Thoracic aorta (tissue), 2 donors: ENCODE data around the gene ITPR3. TPM values are rescaled to one million over a fixed set of nuclear protein-coding genes. Genes with fewer than 3 reads are reported as not detected.

Experiments used
- ATAC-seq: fragments of 150-250 bp; one replicate; pipeline ENCODE4 v1.8.0; 2017; ENCODE audit warnings: low read depth; ENCODE audit not compliant: insufficient number of reproducible peaks, low FRiP score
- DNase-seq: peaks from one replicate; pipeline ENCODE4 v3.0.0-alpha.2; 2020; ENCODE audit warnings: low spot score
- H3K27ac ChIP-seq, 2 donors: fragments of 200-600 bp; sonication (generic); 1 replicate in 1 of 2; 2 replicates in 1 of 2; pipeline ENCODE4 v1.5.1; 2016; ENCODE audit warnings: mild to moderate bottlenecking in 2 of 2, moderate library complexity in 2 of 2
- H3K27me3 ChIP-seq: fragments of 200-600 bp; sonication (generic); replicated peaks from 2 replicates; pipeline ENCODE4 v1.6.0; 2016; ENCODE audit warnings: mild to moderate bottlenecking; ENCODE audit not compliant: insufficient read depth
- H3K36me3 ChIP-seq: fragments of 200-600 bp; sonication (generic); one replicate; pipeline ENCODE4 v1.5.1; 2016
- H3K4me1 ChIP-seq, 2 donors: fragments of 200-600 bp; sonication (generic); 1 replicate in 1 of 2; 2 replicates in 1 of 2; pipeline versions ENCODE4 v1.5.1 to v1.6.0; 2016; ENCODE audit warnings: low read depth in 2 of 2, mild to moderate bottlenecking in 1 of 2; ENCODE audit not compliant: control insufficient read depth in 1 of 2
- H3K4me3 ChIP-seq: fragments of 200-600 bp; sonication (generic); 2 replicates; pipeline ENCODE4 v1.5.1; 2016; ENCODE audit warnings: mild to moderate bottlenecking
- H3K9me3 ChIP-seq: fragments of 200-600 bp; sonication (generic); 2 replicates; pipeline ENCODE4 v1.5.1; 2016
- total RNA-seq, 2 donors: library from RNA; depleted of rRNA; stranded (reverse); fragments of >200 nt; gene quantifications; one replicate each; pipeline versions ENCODE4 v1.1.0 to v1.2.3, GENCODE V29; 2016
- TF ChIP-seq, protein P1 (sequence below): fragments of 200-600 bp; sonication (generic); IDR thresholded peaks from one replicate; pipeline ENCODE4 v1.5.1; 2019; ENCODE audit warnings: antibody characterized with exemption

The ITPR3 gene
- total RNA-seq, 2 donors from 2014 or later = 15.2 to 21.2 TPM

DNA sequence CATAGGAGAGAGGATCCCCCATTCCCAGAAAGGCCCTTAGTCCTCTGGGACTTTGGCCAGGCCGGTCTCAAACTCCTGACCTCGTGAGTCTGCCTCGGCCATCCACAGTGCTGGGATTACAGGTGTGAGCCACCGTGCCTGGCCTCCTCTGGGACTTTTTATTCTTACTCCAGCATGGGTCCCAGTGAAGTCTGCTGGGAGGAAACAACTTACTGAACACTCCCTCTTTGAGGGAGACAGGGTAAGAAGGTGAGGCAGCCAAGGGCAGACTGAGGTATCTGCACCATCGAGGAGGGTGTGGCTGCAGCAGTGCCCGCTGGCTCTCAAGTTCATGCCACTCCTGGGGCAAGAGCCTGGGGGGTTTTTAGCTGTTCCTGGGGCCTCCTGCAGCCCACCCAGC is 43.4 kb upstream of the ITPR3 start:
- H3K9me3 ChIP-seq = no peaks in the 10 kb centered on the region
- TF ChIP-seq, protein P1, sequence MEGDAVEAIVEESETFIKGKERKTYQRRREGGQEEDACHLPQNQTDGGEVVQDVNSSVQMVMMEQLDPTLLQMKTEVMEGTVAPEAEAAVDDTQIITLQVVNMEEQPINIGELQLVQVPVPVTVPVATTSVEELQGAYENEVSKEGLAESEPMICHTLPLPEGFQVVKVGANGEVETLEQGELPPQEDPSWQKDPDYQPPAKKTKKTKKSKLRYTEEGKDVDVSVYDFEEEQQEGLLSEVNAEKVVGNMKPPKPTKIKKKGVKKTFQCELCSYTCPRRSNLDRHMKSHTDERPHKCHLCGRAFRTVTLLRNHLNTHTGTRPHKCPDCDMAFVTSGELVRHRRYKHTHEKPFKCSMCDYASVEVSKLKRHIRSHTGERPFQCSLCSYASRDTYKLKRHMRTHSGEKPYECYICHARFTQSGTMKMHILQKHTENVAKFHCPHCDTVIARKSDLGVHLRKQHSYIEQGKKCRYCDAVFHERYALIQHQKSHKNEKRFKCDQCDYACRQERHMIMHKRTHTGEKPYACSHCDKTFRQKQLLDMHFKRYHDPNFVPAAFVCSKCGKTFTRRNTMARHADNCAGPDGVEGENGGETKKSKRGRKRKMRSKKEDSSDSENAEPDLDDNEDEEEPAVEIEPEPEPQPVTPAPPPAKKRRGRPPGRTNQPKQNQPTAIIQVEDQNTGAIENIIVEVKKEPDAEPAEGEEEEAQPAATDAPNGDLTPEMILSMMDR = no peak
- H3K4me1 ChIP-seq = peaks cover 16 to 21% of the 10 kb centered on the region in 2 donors
- no peaks in the 10 kb centered on the region for H3K27me3 ChIP-seq
- peak overlapping the region; percentile 98 for H3K4me3 ChIP-seq
- H3K27ac ChIP-seq = peak overlapping the region in 1 of 2 donors; percentile 13
- peaks cover 16% of the 10 kb centered on the region for H3K36me3 ChIP-seq
- DNase-seq = no peak
- ATAC-seq = no peak

DNA sequence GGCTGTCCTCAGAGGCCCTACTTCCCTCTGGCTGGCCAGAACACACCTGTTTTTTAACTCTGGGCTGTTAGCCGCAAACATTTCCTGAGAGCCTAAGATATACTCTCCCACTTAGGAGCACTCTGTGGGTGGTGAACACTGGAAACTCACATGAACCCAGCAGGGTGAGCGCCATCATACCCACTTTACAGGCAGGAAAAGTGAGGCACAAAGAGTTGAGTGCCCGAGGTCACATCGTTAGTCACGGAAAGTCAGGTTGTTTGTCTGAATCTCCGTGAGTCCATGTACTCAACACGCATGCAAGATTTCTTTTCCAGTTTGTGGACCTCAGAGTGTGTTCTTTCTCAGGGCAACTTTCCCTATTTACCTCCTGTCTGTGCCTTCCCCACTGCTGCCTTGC is 43.0 kb upstream of the ITPR3 start:
- H3K4me1 ChIP-seq = peaks cover 16 to 21% of the 10 kb centered on the region in 2 donors
- DNase-seq = no peak
- ATAC-seq = no peak
- no peaks in the 10 kb centered on the region for H3K9me3 ChIP-seq
- peaks cover 16% of the 10 kb centered on the region for H3K36me3 ChIP-seq
- no peaks in the 10 kb centered on the region for H3K27me3 ChIP-seq
- TF ChIP-seq, protein P1 = no peak
- peak overlapping the region in 1 of 2 donors; percentile 91 for H3K27ac ChIP-seq
- H3K4me3 ChIP-seq = peak overlapping the region; percentile 98

DNA sequence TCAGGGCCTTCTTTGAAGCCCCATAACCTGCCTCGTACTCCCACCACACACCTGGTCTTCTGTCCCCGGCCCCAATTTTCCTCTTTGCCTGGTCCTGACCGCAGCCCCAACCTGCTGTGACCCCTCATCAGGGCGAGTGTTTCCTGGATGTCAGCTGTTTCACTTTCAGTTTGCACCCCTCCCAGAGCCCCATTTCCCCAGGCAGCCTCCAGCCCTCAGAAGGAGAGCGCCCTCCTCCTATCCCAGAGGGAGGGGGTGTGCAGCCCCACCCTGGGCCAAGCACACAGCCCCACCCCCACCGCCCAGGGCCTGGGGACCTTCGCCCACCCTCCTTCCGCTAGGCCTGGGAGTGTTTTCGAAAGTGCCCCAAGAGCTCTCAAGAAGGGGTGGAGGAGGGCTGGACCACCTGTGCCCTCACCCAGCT is 42.5 kb upstream of the ITPR3 start:
- DNase-seq (no peak), ATAC-seq (no peak)
- TF ChIP-seq, protein P1 = no peak
- Histone ChIP-seq H3K9me3 (no peaks in the 10 kb centered on the region), H3K27me3 (no peaks in the 10 kb centered on the region), H3K36me3 (peaks cover 16% of the 10 kb centered on the region), H3K27ac (peak overlapping the region in 1 of 2 donors; percentile 91), H3K4me3 (peak overlapping the region; percentile 98), H3K4me1 (peaks cover 16 to 21% of the 10 kb centered on the region in 2 donors)

DNA sequence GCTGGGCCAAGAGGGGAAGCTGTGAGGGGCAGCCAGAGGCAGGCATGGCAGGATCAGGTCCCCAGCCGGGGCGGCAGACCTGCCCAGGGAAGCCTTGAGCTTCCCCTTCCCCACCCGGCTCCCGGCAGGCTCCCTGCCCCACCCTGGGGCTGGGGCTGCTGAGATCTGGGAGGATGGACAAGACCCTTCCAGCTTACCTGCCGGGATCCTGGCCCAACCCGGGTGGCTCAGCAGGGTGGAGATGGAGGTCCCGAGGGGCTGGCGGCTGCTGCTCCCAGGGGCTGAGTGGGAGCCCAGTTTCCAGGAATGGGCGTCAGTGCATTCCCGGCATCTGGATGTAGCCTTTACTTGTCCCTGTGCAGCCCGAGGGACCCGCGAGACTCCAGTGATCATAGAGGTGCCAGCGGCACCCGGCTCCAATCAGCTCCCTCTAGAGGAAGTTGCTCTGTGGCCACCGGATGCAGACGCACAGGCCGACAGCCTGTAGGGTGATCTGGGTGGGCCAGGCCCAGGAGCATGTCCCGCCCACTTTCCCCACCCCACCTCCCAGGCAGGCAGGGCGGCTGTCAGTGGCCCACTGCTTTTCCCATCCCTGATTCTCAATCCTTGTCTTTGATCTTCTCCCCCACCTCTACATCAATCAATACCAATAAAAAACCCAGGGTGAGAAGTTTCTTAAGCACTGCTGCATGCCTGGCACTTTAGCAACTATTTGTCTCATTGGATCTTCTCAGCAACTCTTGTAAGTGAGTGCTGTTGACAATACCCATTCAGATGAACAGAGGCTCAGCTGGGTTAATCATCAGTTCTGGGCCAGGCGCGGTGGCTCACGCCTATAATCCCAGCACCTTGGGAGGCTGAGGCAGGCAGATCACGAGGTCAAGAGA is 41.1 kb upstream of the ITPR3 start, which contains the start of gene BAK1:
TSS of gene BAK1 (minus strand) at position 449 of the 887 bp plus-strand sequence. CDS start 2,672 bp downstream, outside the sequence.
- Histone ChIP-seq H3K27me3 (no peaks in the 10 kb centered on the region), H3K4me1 (peaks cover 16 to 21% of the 10 kb centered on the region in 2 donors), H3K27ac (peak within 1 kb of the TSS; percentile 81 to 91), H3K36me3 (peaks cover 4% of the 10 kb centered on the region), H3K4me3 (peak within 1 kb of the TSS; percentile 98), H3K9me3 (no peaks in the 10 kb centered on the region)
- ATAC-seq (peak; percentile 79), DNase-seq (peak; percentile 72)
- TF ChIP-seq, protein P1 = peak; percentile 28

DNA sequence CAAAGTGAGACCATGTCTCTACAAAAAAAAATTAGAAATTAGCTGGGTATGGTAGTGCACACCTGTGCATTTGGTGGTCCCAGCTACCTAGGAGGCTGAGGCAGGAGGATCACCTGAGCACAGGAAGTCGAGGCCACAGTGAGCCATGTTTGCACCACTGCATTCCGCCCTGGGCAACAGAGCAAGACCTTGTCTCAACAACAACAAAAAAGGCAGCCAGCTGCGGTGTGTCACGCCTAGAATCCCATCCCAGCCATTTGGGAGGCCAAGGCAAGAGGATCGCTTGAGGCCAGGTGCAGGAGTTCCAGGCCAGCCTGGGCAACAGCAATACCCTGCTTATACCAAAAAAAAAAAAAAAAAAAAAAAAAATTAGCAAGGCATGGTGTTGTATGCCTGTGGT is 39.9 kb upstream of the ITPR3 start:
- peaks cover 3% of the 10 kb centered on the region for H3K36me3 ChIP-seq
- no peak overlapping the region for H3K4me3 ChIP-seq
- TF ChIP-seq, protein P1 = no peak
- no peaks in the 10 kb centered on the region for H3K27me3 ChIP-seq
- no peak overlapping the region for H3K27ac ChIP-seq
- DNase-seq = no peak
- H3K9me3 ChIP-seq = no peaks in the 10 kb centered on the region
- no peak for ATAC-seq
- peaks cover 16 to 30% of the 10 kb centered on the region in 2 donors for H3K4me1 ChIP-seq
